Superior temporal gyrus (tissue), 1 donor: ENCODE results near the gene DEFB123.
"Not testable (repeated sequence)": the region's sequence is repeated elsewhere in the genome, so short reads cannot be mapped to it uniquely, and the experiment has no call there.

Source experiments
- DNase-seq: peaks from one replicate; pipeline ENCODE4 v3.0.0-alpha.2; 2016; ENCODE audit errors: extremely low spot score

Gene DEFB123, protein sequence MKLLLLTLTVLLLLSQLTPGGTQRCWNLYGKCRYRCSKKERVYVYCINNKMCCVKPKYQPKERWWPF

DNA sequence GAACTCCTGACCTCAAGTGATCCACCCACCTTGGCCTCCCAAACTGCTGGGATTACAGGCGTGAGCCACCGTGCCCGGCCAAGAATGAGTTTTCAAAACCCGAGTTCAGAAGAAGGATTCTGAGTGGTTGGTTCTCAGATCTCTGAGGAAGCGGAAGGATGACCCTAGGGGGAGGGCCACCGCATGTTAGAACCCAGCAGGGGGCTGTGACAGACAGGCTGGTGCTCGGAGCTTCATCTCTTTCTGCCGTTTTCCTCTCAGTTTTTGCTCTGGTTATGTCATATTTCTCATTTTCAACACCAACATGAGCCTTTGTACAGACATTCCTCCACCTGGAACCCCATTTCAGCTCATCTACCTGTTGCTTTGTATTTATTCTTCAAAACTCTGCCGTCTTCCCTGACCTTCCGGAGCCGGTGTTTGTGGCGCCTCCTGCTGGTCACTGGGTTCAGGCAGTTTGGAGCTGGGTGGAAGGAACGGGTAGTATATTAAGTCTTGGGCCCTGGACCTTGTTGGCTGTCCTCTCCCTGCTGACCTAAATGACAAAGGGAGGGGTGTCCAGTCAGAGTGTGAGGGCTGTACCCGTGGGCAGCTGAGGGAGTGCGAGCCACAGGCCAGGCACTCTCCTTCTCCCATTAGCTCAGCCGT lies at the start of gene DEFB123:
Gene DEFB123 (plus strand): TSS at position 621 of the 648 bp plus-strand sequence. CDS start 67 bp downstream, outside the sequence.
- no peak for DNase-seq

DNA sequence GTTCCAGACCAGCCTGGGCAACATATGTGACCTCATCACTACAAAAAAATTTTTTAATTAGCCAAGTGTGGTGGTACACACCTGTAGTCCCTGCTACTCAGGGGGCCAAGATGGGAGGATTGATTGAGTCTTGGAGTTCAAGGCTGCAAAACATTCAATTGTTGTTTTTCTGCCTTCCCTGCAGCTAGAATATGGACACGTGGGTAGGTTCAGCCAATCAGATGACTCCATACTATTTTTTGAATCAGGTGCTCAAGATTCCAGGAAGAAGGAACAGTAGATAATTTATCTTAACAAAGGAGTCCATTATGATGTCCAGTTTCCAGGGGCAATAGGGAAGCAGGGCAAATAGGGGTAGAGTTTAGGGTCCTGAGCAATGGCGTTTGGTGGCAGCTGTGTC lies 47.6 kb upstream of the DEFB123 start:
- DNase-seq, result no peak

DNA sequence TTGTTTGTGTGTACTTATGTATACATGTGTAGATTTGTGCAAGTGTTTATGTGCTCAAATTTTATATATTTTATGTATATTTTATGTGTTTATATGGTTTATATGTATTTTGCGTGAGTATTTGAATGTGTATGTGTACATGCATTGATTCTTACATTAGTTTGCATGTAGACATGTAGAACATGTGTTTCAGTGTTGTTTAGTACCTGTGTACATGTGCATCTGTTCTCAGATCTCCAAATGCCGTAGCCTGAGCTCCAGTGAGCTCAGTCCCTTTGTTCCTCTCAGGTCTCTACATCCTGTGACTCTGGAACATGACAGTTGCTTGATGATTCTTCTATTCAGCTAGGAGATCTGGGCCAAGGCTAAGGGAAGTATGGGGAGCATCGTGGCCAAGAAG lies 45.5 kb upstream of the DEFB123 start:
- no peak for DNase-seq

DNA sequence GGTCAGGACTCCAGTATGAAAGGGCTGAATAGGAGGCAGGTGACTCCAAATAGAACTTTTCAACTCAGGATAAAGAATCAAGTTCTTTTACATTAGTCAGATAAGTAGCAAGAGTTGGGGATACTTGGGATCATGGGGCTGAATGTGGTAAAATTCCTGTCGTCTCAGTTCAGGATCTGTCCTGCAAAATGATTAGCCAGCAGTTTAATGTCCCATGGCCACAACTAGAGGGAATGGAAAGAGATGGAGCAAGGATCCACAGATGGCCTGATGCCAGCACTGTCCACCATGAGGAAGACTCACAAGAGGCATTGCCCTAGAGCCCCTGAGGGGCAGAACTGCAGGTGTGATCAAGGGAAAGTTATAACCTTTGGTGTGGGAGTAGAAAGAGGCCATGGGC lies 36.5 kb upstream of the DEFB123 start:
- DNase-seq, result no peak

DNA sequence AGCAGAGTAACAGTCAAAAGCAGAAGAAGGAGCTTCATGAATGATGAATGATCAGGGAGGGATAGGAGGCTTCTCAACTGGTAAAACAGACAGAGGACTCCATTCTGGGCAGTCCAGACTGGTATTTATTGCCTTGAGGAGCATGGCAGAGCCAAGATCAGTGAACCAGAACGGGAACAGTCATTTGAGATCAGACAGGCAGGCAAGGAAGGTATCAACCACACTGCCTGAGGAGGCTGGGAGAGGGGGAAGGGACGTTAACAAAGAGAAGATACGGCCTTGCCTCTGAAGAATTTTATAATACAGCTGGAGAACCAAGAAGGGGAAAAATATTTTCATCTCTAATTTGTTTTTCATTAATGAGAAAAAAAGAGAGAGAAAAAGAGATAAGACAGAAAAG lies 34.3 kb upstream of the DEFB123 start, which contains the start of gene DEFB121:
Gene DEFB121 (minus strand): TSS at position 101 of the 400 bp plus-strand sequence. CDS start 63 bp downstream, at position 38.
- no peak for DNase-seq

DNA sequence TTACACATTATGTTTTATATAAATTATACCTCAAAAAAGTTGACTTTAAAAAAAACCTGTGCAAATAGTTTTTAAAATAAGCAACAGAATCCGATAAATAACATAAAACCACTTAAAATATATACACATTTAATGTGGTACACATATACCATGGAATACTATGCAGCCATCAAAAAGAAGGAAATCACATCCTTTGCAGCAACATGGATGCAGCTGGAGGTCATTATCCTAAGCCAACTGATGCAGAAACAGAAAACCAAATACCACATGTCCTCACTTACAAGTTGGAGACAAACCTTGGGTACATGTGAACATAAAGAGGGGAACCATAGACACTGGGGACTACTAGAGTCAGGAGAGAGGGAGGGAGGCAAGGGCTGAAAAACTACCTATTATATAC lies 30.4 kb upstream of the DEFB123 start:
- DNase-seq, result no peak

DNA sequence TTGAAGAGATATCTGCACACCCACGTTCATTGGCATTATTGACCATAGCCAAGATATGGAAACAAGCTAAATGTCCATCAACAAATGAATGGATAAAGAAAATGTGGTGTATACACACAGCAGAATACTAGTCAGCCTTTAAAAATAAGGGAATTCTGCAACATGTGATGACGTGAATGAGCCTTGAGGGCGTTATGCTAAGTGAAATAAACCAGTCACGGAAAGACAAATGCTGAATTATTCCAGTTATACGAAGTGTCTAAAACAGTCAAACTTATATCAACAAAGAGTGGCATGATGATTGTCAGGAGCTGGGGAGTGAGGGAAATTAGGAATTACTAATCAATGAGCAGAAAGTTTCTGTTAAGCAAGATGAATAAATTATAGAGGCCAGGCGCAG lies 26.1 kb upstream of the DEFB123 start:
- DNase-seq, result no peak

DNA sequence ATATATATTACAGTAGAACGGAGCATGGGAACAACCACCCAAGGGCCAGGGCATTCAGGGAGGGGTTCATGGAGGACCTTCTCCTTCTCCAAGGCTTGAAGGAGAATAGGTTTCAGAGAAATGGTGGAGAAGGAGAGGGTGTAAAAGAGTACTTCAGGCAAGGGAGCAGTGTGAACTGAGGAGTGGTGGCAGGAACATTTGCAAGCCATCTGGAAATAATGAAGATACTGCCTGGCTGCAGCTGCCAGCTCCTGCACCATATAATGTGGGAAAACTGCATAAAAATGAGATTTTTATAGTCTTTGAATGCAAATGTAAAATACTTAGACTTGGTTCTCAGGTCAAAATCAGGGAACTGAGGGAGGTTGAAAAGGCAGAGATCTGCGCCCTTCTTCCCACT lies 24.8 kb upstream of the DEFB123 start:
- DNase-seq, result no peak

DNA sequence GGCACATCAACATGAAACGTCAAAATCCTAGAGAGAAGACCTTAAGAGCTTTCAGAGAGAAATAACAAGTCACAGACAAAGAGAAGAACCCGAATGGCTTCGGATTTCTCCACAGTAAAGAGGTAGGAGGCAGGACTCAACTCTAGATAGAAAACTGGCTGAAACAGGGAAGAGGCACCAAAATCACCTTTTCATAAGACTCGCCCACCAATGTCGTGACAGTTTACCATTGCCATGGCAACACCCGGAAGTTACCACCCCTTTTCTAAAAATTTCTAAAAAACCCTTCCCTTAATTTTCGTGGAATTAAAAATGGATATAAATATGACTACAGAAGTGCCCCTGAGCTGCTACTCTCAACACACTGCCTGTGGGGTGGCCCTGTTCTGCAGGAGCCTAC lies 22.1 kb upstream of the DEFB123 start:
- DNase-seq, result no peak

DNA sequence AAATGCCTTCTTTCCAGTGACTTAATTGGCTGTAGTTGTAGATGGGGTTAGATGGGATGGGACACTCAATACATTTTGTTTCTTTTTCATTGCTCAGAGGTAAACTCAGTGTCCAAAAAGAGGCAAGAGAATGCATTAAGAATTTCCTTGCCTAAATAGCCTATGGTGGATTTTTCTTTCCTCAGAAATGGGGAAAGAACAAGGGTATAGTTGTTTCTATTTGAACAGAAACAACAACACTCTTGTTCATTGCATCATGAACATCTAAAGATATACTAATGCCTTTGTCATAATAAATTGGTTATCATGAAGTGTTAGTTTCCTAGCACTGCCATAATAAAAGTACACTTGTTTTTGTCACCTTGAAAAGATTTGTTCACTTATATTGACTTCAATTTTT lies 14.6 kb upstream of the DEFB123 start:
- DNase-seq, result no peak

DNA sequence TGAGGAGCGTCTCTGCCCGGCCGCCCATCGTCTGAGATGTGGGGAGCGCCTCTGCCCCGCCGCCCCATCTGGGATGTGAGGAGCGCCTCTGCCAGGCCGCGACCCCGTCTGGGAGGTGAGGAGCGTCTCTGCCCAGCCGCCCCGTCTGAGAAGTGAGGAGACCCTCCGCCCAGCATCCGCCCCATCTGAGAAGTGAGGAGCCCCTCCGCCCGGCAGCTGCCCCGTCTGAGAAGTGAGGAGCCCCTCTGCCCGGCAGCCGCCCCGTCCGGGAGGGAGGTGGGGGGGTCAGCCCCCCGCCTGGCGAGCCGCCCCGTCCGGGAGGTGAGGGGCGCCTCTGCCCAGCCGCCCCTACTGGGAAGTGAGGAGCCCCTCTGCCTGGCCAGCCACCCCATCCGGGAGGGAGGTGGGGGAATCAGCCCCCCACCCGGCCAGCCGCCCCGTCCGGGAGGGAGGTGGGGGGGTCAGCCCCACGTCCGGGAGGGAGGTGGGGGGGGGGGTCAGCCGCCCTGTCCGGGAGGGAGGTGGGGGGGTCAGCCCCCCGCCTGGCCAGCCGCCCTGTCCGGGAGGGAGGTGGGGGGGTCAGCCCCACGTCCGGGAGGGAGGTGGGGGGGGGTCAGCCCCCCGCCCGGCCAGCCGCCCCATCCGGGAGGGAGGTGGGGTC lies 13.4 kb upstream of the DEFB123 start:
- not testable (repeated sequence) for DNase-seq

DNA sequence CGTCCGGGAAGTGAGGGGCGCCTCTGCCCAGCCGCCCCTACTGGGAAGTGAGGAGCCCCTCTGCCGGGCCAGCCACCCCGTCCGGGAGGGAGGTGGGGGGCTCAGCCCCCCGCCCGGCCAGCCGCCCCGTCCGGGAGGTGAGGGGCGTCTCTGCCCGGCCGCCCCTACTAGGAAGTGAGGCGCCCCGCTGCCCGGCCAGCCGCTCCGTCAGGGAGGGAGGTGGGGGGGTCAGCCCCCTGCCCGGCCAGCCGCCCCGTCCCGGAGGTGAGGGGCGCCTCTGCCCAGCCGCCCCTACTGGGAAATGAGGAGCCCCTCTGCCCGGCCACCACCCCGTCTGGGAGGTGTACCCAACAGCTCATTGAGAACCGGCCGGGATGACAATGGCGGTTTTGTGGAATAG lies 12.9 kb upstream of the DEFB123 start:
- not testable (repeated sequence) for DNase-seq

DNA sequence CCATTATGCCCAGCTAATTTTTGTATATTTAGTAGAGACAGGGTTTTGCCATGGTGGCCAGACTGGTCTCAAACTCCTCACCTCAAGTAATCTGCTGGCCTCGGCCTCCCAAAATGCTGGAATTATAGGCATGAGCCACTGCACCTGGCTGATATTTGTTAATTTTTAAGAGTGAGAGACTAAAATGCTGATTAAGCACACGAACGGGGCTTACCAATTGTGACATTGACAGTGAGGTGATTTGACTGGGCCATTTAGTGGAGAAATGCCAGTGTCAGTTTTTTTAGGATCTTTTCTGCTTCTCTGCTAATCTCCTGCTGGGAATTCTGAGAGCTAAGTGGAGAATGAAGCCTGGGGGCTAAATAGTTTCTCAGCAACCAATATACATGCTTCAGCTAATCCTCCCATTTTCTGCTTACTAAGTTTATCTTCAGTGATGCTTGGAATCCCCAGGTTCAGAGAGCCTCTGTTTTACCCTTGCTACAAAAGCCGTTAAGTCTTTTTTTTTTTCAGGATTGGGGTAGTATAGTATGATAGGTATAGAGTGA lies 9.8 kb upstream of the DEFB123 start:
- DNase-seq, result no peak

DNA sequence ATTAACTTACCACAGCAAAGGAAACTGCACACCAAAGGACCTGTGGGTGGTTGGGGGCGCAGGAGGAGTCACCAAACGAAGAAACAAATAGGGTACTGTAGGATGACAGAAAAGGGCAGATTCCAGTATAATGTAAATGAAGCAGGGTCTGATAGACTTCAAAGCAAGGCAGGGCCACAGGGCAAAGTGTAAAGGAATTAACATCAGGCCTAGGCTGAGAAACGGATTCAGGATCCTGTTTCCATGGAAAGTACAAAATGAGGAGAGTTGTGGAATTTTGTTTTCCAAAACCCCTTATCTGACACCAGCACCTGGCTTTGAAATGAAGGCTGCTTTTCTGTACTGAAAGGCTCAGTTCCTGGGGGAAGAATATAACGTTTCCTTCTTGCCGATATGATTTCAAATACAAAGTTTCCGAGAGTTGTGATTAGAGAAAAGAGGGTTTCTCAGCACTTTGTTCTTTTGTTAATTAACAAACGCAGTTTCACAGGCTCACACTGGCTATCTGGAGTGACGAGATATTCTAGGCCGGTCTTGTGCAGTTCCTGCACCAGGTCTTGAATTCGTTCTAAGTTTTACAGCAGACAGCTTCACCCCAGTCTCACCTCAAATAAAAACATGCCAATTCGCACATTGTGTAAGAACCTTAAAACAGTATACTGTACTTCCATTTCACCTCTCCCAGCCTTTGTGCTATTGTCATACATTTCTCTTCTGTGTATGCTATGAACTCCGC lies 5.8 kb downstream of the DEFB123 start:
- DNase-seq, result no peak

DNA sequence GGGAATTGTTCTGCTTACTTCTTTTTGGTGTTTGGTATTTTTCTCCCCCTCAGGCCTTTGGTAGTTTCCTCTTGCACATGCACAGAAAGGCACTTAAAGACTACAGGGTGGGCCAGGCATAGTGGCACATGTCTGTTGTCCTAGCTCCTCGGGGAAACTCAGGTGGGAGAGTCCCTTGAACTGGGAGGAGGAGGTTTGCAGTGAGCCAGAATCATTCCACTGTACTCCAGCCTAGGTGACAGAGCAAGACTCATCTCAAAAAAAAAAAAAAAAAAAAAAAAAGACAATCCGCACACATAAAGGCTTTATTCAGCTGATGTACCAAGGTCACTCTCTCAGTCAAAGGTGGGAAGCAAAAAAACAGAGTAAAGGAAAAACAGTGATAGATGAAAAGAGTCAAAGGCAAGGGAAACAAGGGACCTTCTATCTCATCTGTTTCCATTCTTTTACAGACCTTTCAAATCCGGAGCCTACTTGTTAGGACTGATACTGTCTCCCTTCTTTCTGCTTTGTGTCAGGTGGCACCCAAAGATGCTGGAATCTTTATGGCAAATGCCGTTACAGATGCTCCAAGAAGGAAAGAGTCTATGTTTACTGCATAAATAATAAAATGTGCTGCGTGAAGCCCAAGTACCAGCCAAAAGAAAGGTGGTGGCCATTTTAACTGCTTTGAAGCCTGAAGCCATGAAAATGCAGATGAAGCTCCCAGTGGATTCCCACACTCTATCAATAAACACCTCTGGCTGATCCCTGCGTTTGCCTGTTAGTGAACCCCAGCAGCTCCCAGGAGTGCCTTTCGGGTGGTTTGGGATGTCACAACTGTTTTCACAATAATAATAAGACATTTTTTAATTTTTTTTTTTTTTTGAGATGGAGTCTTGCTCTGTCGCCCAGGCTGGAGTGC lies 9.3 kb downstream of the DEFB123 start:
- DNase-seq, result no peak

DNA sequence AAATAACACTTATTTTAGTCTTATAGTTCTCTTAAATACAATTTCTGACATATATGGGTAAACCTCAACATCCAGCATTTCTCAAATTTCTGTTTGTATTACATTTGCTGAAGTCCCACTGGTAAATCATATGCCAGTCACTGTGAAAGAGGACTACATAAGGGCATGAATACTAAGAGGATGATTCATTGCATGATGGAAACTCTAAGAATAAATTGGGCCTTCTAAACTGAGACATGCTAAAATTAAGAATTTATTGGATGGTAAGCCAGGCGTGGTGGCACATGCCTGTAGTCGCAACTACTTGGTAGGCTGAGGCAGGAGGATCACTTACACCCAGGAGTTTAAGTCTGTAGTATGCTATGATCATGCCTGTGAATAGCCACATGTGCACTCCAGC lies 12.1 kb downstream of the DEFB123 start:
- no peak for DNase-seq

DNA sequence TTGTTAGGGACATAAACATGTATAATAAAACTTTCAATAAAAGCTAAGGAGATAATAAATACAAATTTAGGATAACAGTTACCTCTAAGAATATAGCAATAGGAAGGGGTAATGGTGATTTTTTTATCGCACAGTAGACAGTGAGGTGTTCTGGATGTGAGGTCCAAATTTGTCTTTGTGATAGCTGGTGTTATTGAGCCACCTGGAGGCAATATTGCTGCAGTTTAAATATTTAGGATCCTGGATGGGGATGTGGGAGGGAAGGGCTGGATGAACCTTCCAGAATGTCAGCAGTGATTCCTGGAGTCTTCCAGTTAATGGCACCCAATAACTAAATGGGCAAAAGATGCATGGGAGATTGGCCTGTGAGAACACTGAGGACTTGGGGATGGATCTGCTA lies 13.9 kb downstream of the DEFB123 start:
- no peak for DNase-seq

DNA sequence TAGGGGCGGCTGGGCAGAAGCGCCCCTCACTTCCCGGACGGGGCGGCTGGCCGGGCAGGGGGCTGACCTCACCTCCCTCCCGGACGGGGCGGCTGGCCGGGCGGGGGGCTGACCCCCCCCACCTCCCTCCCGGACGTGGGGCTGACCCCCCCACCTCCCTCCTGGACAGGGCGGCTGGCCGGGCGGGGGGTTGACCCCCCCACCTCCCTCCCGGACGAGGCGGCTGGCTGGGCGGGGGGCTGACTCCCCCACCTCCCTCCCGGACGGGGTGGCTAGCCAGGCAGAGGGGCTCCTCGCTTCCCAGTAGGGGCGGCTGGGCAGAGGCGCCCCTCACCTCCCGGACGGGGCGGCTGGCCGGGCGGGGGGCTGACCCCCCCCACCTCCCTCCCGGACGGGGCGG lies 30.5 kb downstream of the DEFB123 start:
- DNase-seq, result not testable (repeated sequence)

DNA sequence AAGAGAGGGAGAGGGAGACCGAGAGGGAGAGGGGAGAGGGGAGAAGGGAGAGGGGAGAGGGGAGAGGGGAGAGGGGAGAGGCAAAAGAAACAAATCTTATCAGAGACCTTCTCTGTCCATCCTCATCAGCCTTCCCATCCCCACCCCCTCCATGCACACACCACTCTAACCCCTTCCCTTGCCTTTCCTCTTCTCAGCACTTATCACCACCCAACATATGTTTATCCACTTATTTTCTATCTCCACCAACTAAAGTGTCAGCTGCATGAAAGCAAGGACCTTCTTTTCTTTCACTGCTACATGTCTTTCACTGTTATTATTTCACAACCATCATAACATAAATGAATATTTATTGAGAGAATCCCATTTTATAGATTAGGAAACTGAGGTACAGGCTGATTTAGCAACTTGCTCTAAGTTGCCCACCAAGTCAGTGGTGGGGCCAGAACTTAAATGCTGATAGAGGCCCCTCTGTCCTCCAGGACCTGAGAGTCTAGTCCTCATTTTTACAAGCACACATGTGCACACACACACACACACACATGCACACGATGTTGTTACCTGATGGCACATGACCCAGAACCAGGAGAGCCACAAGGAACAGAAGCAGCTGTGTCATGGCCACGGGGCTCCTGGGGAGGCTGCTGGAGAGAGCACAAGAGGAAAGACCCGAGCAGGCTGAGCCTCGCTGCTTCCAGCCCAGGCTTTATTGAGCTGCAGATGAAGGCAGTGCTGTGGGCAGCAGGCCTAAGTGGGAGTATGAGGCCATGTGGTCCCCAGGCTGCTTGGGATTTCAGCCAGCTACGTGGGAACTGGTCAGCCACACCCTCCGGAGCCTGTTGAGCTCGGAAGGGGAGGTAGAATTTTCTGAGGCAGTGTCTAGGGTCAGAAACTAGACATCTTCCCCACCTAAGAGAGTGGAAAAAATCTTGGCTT lies 32.2 kb downstream of the DEFB123 start:
- DNase-seq, result no peak
